Kidney epithelial cell (primary cell): ENCODE measurements around the gene ST8SIA5. TPM values are rescaled to one million over a fixed set of nuclear protein-coding genes. Genes with fewer than 3 reads are reported as not detected.

Experiments
- DNase-seq: peaks from one replicate; pipeline ENCODE4 v3.0.0-alpha.2; 2010; ENCODE audit warnings: low read depth
- H3K27me3 ChIP-seq: 2 replicates; pipeline ENCODE4 v1.6.0; 2011; ENCODE audit warnings: low read length; ENCODE audit not compliant: control insufficient read depth, insufficient read depth
- H3K36me3 ChIP-seq: 2 replicates; pipeline ENCODE4 v1.5.1; 2011; ENCODE audit warnings: low read length; ENCODE audit not compliant: control insufficient read depth, insufficient read depth
- H3K4me3 ChIP-seq: 2 replicates; pipeline ENCODE4 v1.5.1; 2011; ENCODE audit warnings: low read depth, mild to moderate bottlenecking, control low read depth, low read length
- CTCF ChIP-seq: IDR thresholded peaks from 2 replicates; pipeline ENCODE4 v1.5.1; 2011; ENCODE audit warnings: mild to moderate bottlenecking, moderate library complexity, low read length, control low read depth, inconsistent platforms; ENCODE audit not compliant: insufficient read depth, poor library complexity, severe bottlenecking
- total RNA-seq: library from RNA; depleted of rRNA; stranded (reverse); fragments of >200 nt; gene quantifications from 2 replicates; pipeline ENCODE4 v1.2.3, GENCODE V29; 2015

Gene ST8SIA5
- total RNA-seq, 1 donor from 2014 or later: under 0.01 TPM

- Histone ChIP-seq H3K27me3 (no peaks in the 10 kb centered on the region), H3K4me3 (no peak overlapping the region), H3K36me3 (no peaks in the 10 kb centered on the region)
- no peak for DNase-seq
- no peak for TF ChIP-seq CTCF
These were observed 60.6 kb downstream of the ST8SIA5 start for GRCh38 chr18:46696268-46696667.

GRCh38 chr18:46693996-46694395, 62.9 kb downstream of the ST8SIA5 start:
- DNase-seq: no peak
- TF ChIP-seq CTCF: no peak
- H3K4me3 ChIP-seq: no peak overlapping the region
- H3K36me3 ChIP-seq: no peaks in the 10 kb centered on the region
- no peaks in the 10 kb centered on the region for H3K27me3 ChIP-seq

GRCh38 chr18:46688853-46689525, 67.9 kb downstream of the ST8SIA5 start:
- DNase-seq: no peak
- no peaks in the 10 kb centered on the region for H3K27me3 ChIP-seq
- no peaks in the 10 kb centered on the region for H3K36me3 ChIP-seq
- H3K4me3 ChIP-seq: no peak overlapping the region
- TF ChIP-seq CTCF: no peak

GRCh38 chr18:46686186-46686585, 70.7 kb downstream of the ST8SIA5 start:
- no peaks in the 10 kb centered on the region for H3K27me3 ChIP-seq
- no peak for DNase-seq
- no peak overlapping the region for H3K4me3 ChIP-seq
- TF ChIP-seq CTCF: no peak
- no peaks in the 10 kb centered on the region for H3K36me3 ChIP-seq

GRCh38 chr18:46683252-46683651, 73.6 kb downstream of the ST8SIA5 start:
- TF ChIP-seq CTCF: no peak
- H3K4me3 ChIP-seq: no peak overlapping the region
- H3K36me3 ChIP-seq: no peaks in the 10 kb centered on the region
- H3K27me3 ChIP-seq: no peaks in the 10 kb centered on the region
- DNase-seq: no peak
